ENCODE data around the gene AURKB. TPM values are rescaled to one million over a fixed set of nuclear protein-coding genes. Genes with fewer than 3 reads are reported as not detected.
"Not testable (repeated sequence)": the region's sequence is repeated elsewhere in the genome, so short reads cannot be mapped to it uniquely, and the experiment has no call there.

Gene AURKB
- total RNA-seq, 1 experiment from 2014 or later, result 141 TPM

- BruUV-seq (replicated peaks), result not testable (repeated sequence)
Measured at GRCh38 chr17:8170186-8170585, 40.2 kb downstream of the AURKB start.

GRCh38 chr17:8167526-8167925, 42.8 kb downstream of the AURKB start:
- intact Hi-C loops (cut with micrococcal nuclease), result no loop called here
- no peak for DNase-seq (ENCODE audit: low read depth, low spot score)
- peaks cover 1% of the 10 kb centered on the region; the same call in 1 of the 2 replicates for H3K79me2 ChIP-seq (ENCODE audit: insufficient read depth, low read length)
- ChIA-PET POLR2A (interaction anchor here (0.6 kb wide), 1 partner anchor 18 kb away, joined by 3 read pairs; no protein-coding TSS in a partner anchor), RAD21 (ENCODE audit: low non-redundant PET in 1 of 2, low total read pairs in 2 of 2, uncharacterized antibody in 2 of 2, unreplicated experiment in 2 of 2) (no interaction called here), CTCF (interaction anchor here (1.3 kb wide), 1 partner anchor 48 kb away, joined by 3 read pairs; no protein-coding TSS in a partner anchor)
- H3K4me3 ChIP-seq (replicated peaks in 1 of 2; ENCODE audit: low read depth in 1 of 2, low read length in 2 of 2), result no peak overlapping the region
- no peak for TF ChIP-seq RAD21 (IDR thresholded peaks at IDR 0.05; ENCODE audit: low read depth)
- H3K9ac ChIP-seq (ENCODE audit: low read length), result no peak overlapping the region
- no peaks in the 10 kb centered on the region for H3K27me3 ChIP-seq (ENCODE audit: insufficient read depth, low read length)
- no peaks in the 10 kb centered on the region for H3K9me2 ChIP-seq (ENCODE audit: insufficient read depth)
- H4K20me1 ChIP-seq (ENCODE audit: insufficient read depth), result no peaks in the 10 kb centered on the region
- no peak overlapping the region for H3K4me2 ChIP-seq (ENCODE audit: low read length)
- no peak overlapping the region for H3K27ac ChIP-seq (ENCODE audit: low read depth, low read length)
- peaks cover 22 to 25% of the 10 kb centered on the region in 2 experiments for H3K4me1 ChIP-seq (ENCODE audit: control insufficient read depth in 1 of 2, insufficient read depth in 2 of 2, low read length in 2 of 2)
- H3K9me3 ChIP-seq (ENCODE audit: control insufficient read depth in 1 of 2, insufficient read depth in 1 of 2, low read depth in 1 of 2, low read length in 2 of 2), result no peaks in the 10 kb centered on the region
- H3K36me3 ChIP-seq (ENCODE audit: control insufficient read depth in 1 of 2, insufficient read depth in 2 of 2, low read length in 2 of 2), result no peaks in the 10 kb centered on the region
- no TSS peak for BruUV-seq (replicated peaks)
- no peak for ATAC-seq
- no peak overlapping the region for H2AFZ ChIP-seq (ENCODE audit: low read depth, low read length, poor library complexity, severe bottlenecking)

More at GRCh38 chr17:8170186-8170585, 40.2 kb downstream of the AURKB start:
- H3K4me1 ChIP-seq (ENCODE audit: control insufficient read depth in 1 of 2, insufficient read depth in 2 of 2, low read length in 2 of 2), result peaks cover 13 to 26% of the 10 kb centered on the region in 2 experiments
- H3K4me3 ChIP-seq (replicated peaks in 1 of 2; ENCODE audit: low read depth in 1 of 2, low read length in 2 of 2); H3K79me2 ChIP-seq (ENCODE audit: insufficient read depth, low read length); intact Hi-C loops (cut with micrococcal nuclease); RAD21 ChIA-PET (ENCODE audit: low non-redundant PET in 1 of 2, low total read pairs in 2 of 2, uncharacterized antibody in 2 of 2, unreplicated experiment in 2 of 2); H3K27me3 ChIP-seq (ENCODE audit: insufficient read depth, low read length); H4K20me1 ChIP-seq (ENCODE audit: insufficient read depth); H3K36me3 ChIP-seq (ENCODE audit: control insufficient read depth in 1 of 2, insufficient read depth in 2 of 2, low read length in 2 of 2); H2AFZ ChIP-seq (ENCODE audit: low read depth, low read length, poor library complexity, severe bottlenecking); H3K9me3 ChIP-seq (ENCODE audit: control insufficient read depth in 1 of 2, insufficient read depth in 1 of 2, low read depth in 1 of 2, low read length in 2 of 2); DNase-seq (ENCODE audit: low read depth, low spot score); H3K9me2 ChIP-seq (ENCODE audit: insufficient read depth); ATAC-seq; H3K4me2 ChIP-seq (ENCODE audit: low read length); H3K9ac ChIP-seq (ENCODE audit: low read length); H3K27ac ChIP-seq (ENCODE audit: low read depth, low read length): not testable (repeated sequence)
- CTCF ChIA-PET, result interaction anchor here (1.6 kb wide), 1 partner anchor 12 kb away, joined by 4 read pairs; no protein-coding TSS in a partner anchor
- POLR2A ChIA-PET, result interaction anchor here (4.0 kb wide), 1 partner anchor 17 kb away, joined by 60 read pairs; no protein-coding TSS in a partner anchor

- RAD21 ChIA-PET (ENCODE audit: low non-redundant PET in 1 of 2, low total read pairs in 2 of 2, uncharacterized antibody in 2 of 2, unreplicated experiment in 2 of 2), result no interaction called here
- POLR2A ChIA-PET, result no interaction called here
- H3K4me2 ChIP-seq (ENCODE audit: low read length), result no peak overlapping the region
- CTCF ChIA-PET, result interaction anchor here (1.3 kb wide), 1 partner anchor 48 kb away, joined by 3 read pairs; no protein-coding TSS in a partner anchor
- H3K36me3 ChIP-seq (ENCODE audit: control insufficient read depth in 1 of 2, insufficient read depth in 2 of 2, low read length in 2 of 2), result no peaks in the 10 kb centered on the region
- no peak for ATAC-seq
- peaks cover 9% of the 10 kb centered on the region for H3K79me2 ChIP-seq (ENCODE audit: insufficient read depth, low read length)
- no peak for TF ChIP-seq YY1 (IDR thresholded peaks at IDR 0.05; ENCODE audit: extremely low read depth, insufficient replicate concordance, low read depth, low read length)
- TF ChIP-seq ZFX (IDR thresholded peaks at IDR 0.05), result no peak
- H2AFZ ChIP-seq (ENCODE audit: low read depth, low read length, poor library complexity, severe bottlenecking), result no peak overlapping the region
- H3K9ac ChIP-seq (ENCODE audit: low read length), result no peak overlapping the region
- peaks cover 20 to 25% of the 10 kb centered on the region in 2 experiments for H3K4me1 ChIP-seq (ENCODE audit: control insufficient read depth in 1 of 2, insufficient read depth in 2 of 2, low read length in 2 of 2)
- intact Hi-C loops (cut with micrococcal nuclease), result no loop called here
- no TSS peak for BruUV-seq (replicated peaks)
- H3K27ac ChIP-seq (ENCODE audit: low read depth, low read length), result no peak overlapping the region
- no peaks in the 10 kb centered on the region for H4K20me1 ChIP-seq (ENCODE audit: insufficient read depth)
- H3K27me3 ChIP-seq (ENCODE audit: insufficient read depth, low read length), result no peaks in the 10 kb centered on the region
- no peak overlapping the region for H3K4me3 ChIP-seq (replicated peaks in 1 of 2; ENCODE audit: low read depth in 1 of 2, low read length in 2 of 2)
- H3K9me2 ChIP-seq (ENCODE audit: insufficient read depth), result no peaks in the 10 kb centered on the region
- H3K9me3 ChIP-seq (ENCODE audit: control insufficient read depth in 1 of 2, insufficient read depth in 1 of 2, low read depth in 1 of 2, low read length in 2 of 2), result no peaks in the 10 kb centered on the region
- DNase-seq (ENCODE audit: low read depth, low spot score), result no peak
Measured at GRCh38 chr17:8166731-8167130, 43.6 kb downstream of the AURKB start.
